ENCODE results near the gene POC1B. TPM values are rescaled to one million over a fixed set of nuclear protein-coding genes. Genes with fewer than 3 reads are reported as not detected.

Gene POC1B
- total and polyA plus RNA-seq, 8 donors, result 19.5 to 27.8 (median 23.1) TPM

- intact Hi-C loops (cut with DNase I), result loop anchor here in 1 of 2 donors (5.0 kb wide), 1 partner anchor 53 kb away; the partner anchor contains the start of gene POC1B
Observed at GRCh38 chr12:89474615-89475014, 51.2 kb downstream of the POC1B start.

GRCh38 chr12:89472508-89472907 is 53.3 kb downstream of the POC1B start:
- Histone ChIP-seq H3K36me3 (no peaks in the 10 kb centered on the region), H3K9me3 (no peaks in the 10 kb centered on the region), H3K4me3 (no peak overlapping the region), H3K4me1 (peaks cover 0 to 7% of the 10 kb centered on the region in 2 donors), H3K27me3 (no peaks in the 10 kb centered on the region), H3K27ac (no peak overlapping the region)
- DNase-seq (no peak), ATAC-seq (no peak)
- TF ChIP-seq CTCF (IDR thresholded peaks at IDR 0.05), result no peak
- intact Hi-C loops (cut with DNase I), result loop anchor here in 1 of 2 donors (5.0 kb wide), 1 partner anchor 55 kb away; the partner anchor contains the start of gene POC1B

More at GRCh38 chr12:89474615-89475014, 51.2 kb downstream of the POC1B start:
- H3K4me3 ChIP-seq, result no peak overlapping the region
- H3K9me3 ChIP-seq, result no peaks in the 10 kb centered on the region
- no peak for DNase-seq
- no peak for TF ChIP-seq CTCF (IDR thresholded peaks at IDR 0.05)
- no peak for ATAC-seq
- H3K27me3 ChIP-seq, result no peaks in the 10 kb centered on the region
- no peaks in the 10 kb centered on the region for H3K4me1 ChIP-seq
- no peak overlapping the region for H3K27ac ChIP-seq
- no peaks in the 10 kb centered on the region for H3K36me3 ChIP-seq

- H3K27ac ChIP-seq, result no peak overlapping the region
- DNase-seq (peak in 1 of 4 donors; percentile 23), ATAC-seq (peak; percentile 92)
- H3K9me3 ChIP-seq, result no peaks in the 10 kb centered on the region
- H3K4me3 ChIP-seq, result no peak overlapping the region
- peak; percentile 61 to 66 for TF ChIP-seq CTCF (IDR thresholded peaks at IDR 0.05)
- no peaks in the 10 kb centered on the region for H3K36me3 ChIP-seq
- peaks cover 0 to 7% of the 10 kb centered on the region in 2 donors for H3K4me1 ChIP-seq
- intact Hi-C loops (cut with DNase I), result loop anchor here in 1 of 2 donors (5.0 kb wide), 1 partner anchor 56 kb away; the partner anchor contains the start of gene POC1B
- no peaks in the 10 kb centered on the region for H3K27me3 ChIP-seq
Observed at GRCh38 chr12:89470741-89471509, 54.9 kb downstream of the POC1B start.

- no peak for TF ChIP-seq CTCF (IDR thresholded peaks at IDR 0.05)
- no peak overlapping the region for H3K27ac ChIP-seq
- no peak for ATAC-seq
- H3K27me3 ChIP-seq, result no peaks in the 10 kb centered on the region
- no peaks in the 10 kb centered on the region for H3K36me3 ChIP-seq
- no peak for DNase-seq
- no peak overlapping the region for H3K4me3 ChIP-seq
- no peaks in the 10 kb centered on the region for H3K9me3 ChIP-seq
- H3K4me1 ChIP-seq, result peaks cover 0 to 7% of the 10 kb centered on the region in 2 donors
- intact Hi-C loops (cut with DNase I), result no loop called here
Observed at GRCh38 chr12:89469361-89469760, 56.5 kb downstream of the POC1B start.

GRCh38 chr12:89468648-89469326 is 57.1 kb downstream of the POC1B start:
- Histone ChIP-seq H3K4me1 (peaks cover 0 to 7% of the 10 kb centered on the region in 2 donors), H3K4me3 (no peak overlapping the region), H3K9me3 (no peaks in the 10 kb centered on the region), H3K36me3 (no peaks in the 10 kb centered on the region), H3K27ac (peak overlapping the region in 1 of 2 donors; percentile 19), H3K27me3 (no peaks in the 10 kb centered on the region)
- no peak for TF ChIP-seq CTCF (IDR thresholded peaks at IDR 0.05)
- intact Hi-C loops (cut with DNase I), result no loop called here
- ATAC-seq (no peak), DNase-seq (no peak)

All from left lung (tissue), 10 donors.